ENCODE data around the gene DUSP9.

GRCh38 chrX:153606503-153606902 lies 40.5 kb upstream of the DUSP9 start:
- TF ChIP-seq CTCF (IDR thresholded peaks at IDR 0.05; ENCODE audit: insufficient read depth, low read depth, low read length): no peak
- TF ChIP-seq EZH2 (IDR thresholded peaks at IDR 0.05; ENCODE audit: insufficient read depth, low read length): no peak

All from astrocyte (in vitro differentiated cells and primary cell).